ENCODE measurements around the gene GALNT9.

- no peak for TF ChIP-seq CTCF (IDR thresholded peaks at IDR 0.05)
- no peak for TF ChIP-seq POLR2AphosphoS5 (IDR thresholded peaks at IDR 0.05)
- no peak for TF ChIP-seq POLR2A (IDR thresholded peaks at IDR 0.05; ENCODE audit: low read depth)
Measured at GRCh38 chr12:132218527-132218875, 110.9 kb downstream of the GALNT9 start.
